PC-9 (cell line): ENCODE data around the gene LIAS.

Experiments used
- CTCF ChIP-seq: fragments of 200-600 bp; sonication (generic); conservative IDR thresholded peaks from 2 replicates; pipeline ENCODE4 v1.6.1; 2017; ENCODE audit warnings: mixed run types, antibody characterized with exemption, mild to moderate bottlenecking, moderate library complexity
- EZH2 ChIP-seq: fragments of 200-600 bp; sonication (generic); IDR thresholded peaks from 2 replicates; pipeline ENCODE4 v1.8.0; 2017; ENCODE audit warnings: antibody characterized with exemption, low read depth

- TF ChIP-seq CTCF, result no peak
- no peak for TF ChIP-seq EZH2
These were observed 35.5 kb downstream of the LIAS start for GRCh38 chr4:39494354-39494753.
